GM12878 (cell line): ENCODE measurements around the gene CHST8. TPM values are rescaled to one million over a fixed set of nuclear protein-coding genes. Genes with fewer than 3 reads are reported as not detected.

Experiments used
- ATAC-seq: fragments of 200-7000 bp; cut with Tn5 transposase; 3 replicates; pipeline ENCODE4 v1.9.1; 2020; ENCODE audit warnings: mild to moderate bottlenecking, moderate library complexity
- BruUV-seq: library from RNA; stranded (reverse); fragments of 400-500 nt; replicated peaks from 2 replicates; lab custom pipeline; 2021; lab: Mats Ljungman, UMichigan
- CTCF ChIA-PET: fragments of 300-600 bp; sonication (Branson Sonifier 250); formaldehyde crosslinking; extraction: SDS; loops from one replicate; lab custom pipeline; 2021; ENCODE audit warnings: inconsistent platforms; lab: Yijun Ruan, JAX
- POLR2A ChIA-PET: fragments of 350-600 bp; formaldehyde crosslinking; extraction: SDS; loops from one replicate; lab custom pipeline; 2021; ENCODE audit warnings: inconsistent platforms; lab: Charles Lee
- RAD21 ChIA-PET: fragments of 300-600 bp; sonication (Branson Sonifier 250); formaldehyde crosslinking; loops from one replicate; lab custom pipeline; 2023; ENCODE audit warnings: antibody characterized with exemption; ENCODE audit not compliant: unreplicated experiment; lab: Charles Lee
- SMC1A ChIA-PET: fragments of 300-600 bp; sonication (Branson Sonifier 250); formaldehyde crosslinking; loops from one replicate; lab custom pipeline; 2023; ENCODE audit not compliant: unreplicated experiment, uncharacterized antibody; lab: Charles Lee
- DNase-seq: peaks from one replicate; pipeline ENCODE4 v3.0.0-alpha.2; 2011; ENCODE audit warnings: low read depth, low spot score
- FAIRE-seq: peaks from 3 replicates; lab custom pipeline; 2011; peaks lifted over from hg19 to GRCh38; lab: Jason Lieb, UNC
- H2AFZ ChIP-seq: 2 replicates; pipeline ENCODE4 v1.6.0; 2011; ENCODE audit warnings: low read depth, low read length, control low read depth; ENCODE audit not compliant: control insufficient read depth
- H3K27ac ChIP-seq: 2 replicates; pipeline ENCODE4 v1.5.1; 2011; ENCODE audit warnings: control low read depth; ENCODE audit not compliant: control insufficient read depth, insufficient read depth
- H3K27me3 ChIP-seq, 2 experiments: replicated peaks in 1 of 2; 2 replicates each; pipeline versions ENCODE4 v1.6.0 to v1.6.1; 2011; ENCODE audit warnings: low read length in 1 of 2; ENCODE audit not compliant: control insufficient read depth in 2 of 2, insufficient read depth in 2 of 2
- H3K36me3 ChIP-seq, 2 experiments: 2 replicates each; pipeline ENCODE4 v1.5.1; 2011; ENCODE audit warnings: low read length in 1 of 2; ENCODE audit not compliant: control insufficient read depth in 2 of 2, insufficient read depth in 2 of 2
- H3K4me1 ChIP-seq: 2 replicates; pipeline ENCODE4 v1.6.1; 2011; ENCODE audit warnings: mild to moderate bottlenecking, low read length, moderate library complexity, mixed read lengths; ENCODE audit not compliant: control insufficient read depth, insufficient read depth
- H3K4me2 ChIP-seq: 2 replicates; pipeline ENCODE4 v1.6.0; 2011; ENCODE audit warnings: control low read depth; ENCODE audit not compliant: control insufficient read depth, insufficient read depth
- H3K4me3 ChIP-seq: fragments of 200-600 bp; sonication (generic); 2 replicates; pipeline ENCODE4 v1.5.1; 2016
- H3K79me2 ChIP-seq: 2 replicates; pipeline ENCODE4 v1.6.0; 2011; ENCODE audit warnings: low read length; ENCODE audit not compliant: control insufficient read depth, insufficient read depth
- H3K9ac ChIP-seq: 2 replicates; pipeline ENCODE4 v1.8.0; 2011; ENCODE audit warnings: low read length, control low read depth, mixed read lengths; ENCODE audit not compliant: control insufficient read depth, insufficient read depth
- H3K9me3 ChIP-seq: replicated peaks from 3 replicates; pipeline ENCODE4 v1.5.1; 2011; ENCODE audit warnings: mild to moderate bottlenecking, low read length; ENCODE audit not compliant: control insufficient read depth, insufficient read depth
- H4K20me1 ChIP-seq: 2 replicates; pipeline ENCODE4 v1.6.0; 2011; ENCODE audit not compliant: control insufficient read depth, insufficient read depth
- CBX5 ChIP-seq: sonication (generic); IDR thresholded peaks from 2 replicates; pipeline ENCODE4 v1.6.1; 2016; ENCODE audit warnings: low read depth, moderate library complexity, mild to moderate bottlenecking, inconsistent platforms
- FOXM1 ChIP-seq: IDR thresholded peaks from 2 replicates; pipeline ENCODE4 v1.6.1; 2012; ENCODE audit warnings: low read depth, mild to moderate bottlenecking, inconsistent platforms, low read length, moderate library complexity
- HDAC2 ChIP-seq: fragments of 200-600 bp; sonication (generic); IDR thresholded peaks from 2 replicates; pipeline ENCODE4 v1.6.1; 2017
- IRF3 ChIP-seq: fragments of 450-650 bp; IDR thresholded peaks from 2 replicates; pipeline ENCODE4 v1.6.1; 2014; ENCODE audit warnings: mild to moderate bottlenecking
- IRF4 ChIP-seq: IDR thresholded peaks from 2 replicates; pipeline ENCODE4 v1.6.1; 2011; ENCODE audit warnings: low read depth, low read length
- KDM1A ChIP-seq: fragments of 200-600 bp; sonication (generic); IDR thresholded peaks from 2 replicates; pipeline ENCODE4 v1.6.1; 2016; ENCODE audit warnings: borderline replicate concordance
- NR2C2 ChIP-seq: IDR thresholded peaks from 2 replicates; pipeline ENCODE4 v1.6.1; 2011; ENCODE audit warnings: borderline replicate concordance, low read depth; ENCODE audit not compliant: control insufficient read depth, insufficient read length
- SUPT20H ChIP-seq: IDR thresholded peaks from 2 replicates; pipeline ENCODE4 v1.6.1; 2011; ENCODE audit warnings: low read depth, mild to moderate bottlenecking, low read length, moderate library complexity, borderline replicate concordance; ENCODE audit not compliant: control insufficient read depth
- SUZ12 ChIP-seq: fragments of 200-600 bp; sonication (generic); IDR thresholded peaks from one replicate; pipeline ENCODE4 v1.6.1; 2018; ENCODE audit warnings: antibody characterized with exemption, mild to moderate bottlenecking; ENCODE audit not compliant: unreplicated experiment
- ZZZ3 ChIP-seq: IDR thresholded peaks from 2 replicates; pipeline ENCODE4 v1.6.1; 2011; ENCODE audit warnings: low read depth; ENCODE audit not compliant: control insufficient read depth, insufficient read length
- WGBS: methylation state at CpG from one replicate; pipeline ENCODE4 v1.1.6; 2016; ENCODE audit warnings: low lambda C conversion rate; ENCODE audit not compliant: insufficient replicate concordance, insufficient coverage; ENCODE audit errors: missing lambda C conversion rate; 5-methylcytosine and 5-hydroxymethylcytosine counted together
- in situ Hi-C: fragments of 300-500 bp; cut with MboI; formaldehyde crosslinking; loops from 9 replicates; pipeline ENCODE4 v1.14.3; 2018; ENCODE audit warnings: mixed read lengths
- intact Hi-C: fragments of 100-400 bp; cut with micrococcal nuclease; formaldehyde crosslinking; loops from one replicate; pipeline ENCODE4 v1.14.2; 2022; ENCODE audit not compliant: unreplicated experiment
- polyA plus RNA-seq, 11 experiments: library from polyadenylated mRNA; depleted of rRNA in 4 of 11; unstranded in 6 of 11; stranded (reverse) in 5 of 11; fragments of >200 nt; fragmentation: Nextera tagmentation in 4 of 11; fragmentation: Illumina TruSeq in 1 of 11; extraction: Ambion mirVana in 4 of 11; extraction: Trizol in 1 of 11; gene quantifications; 1 replicate in 1 of 11; 2 replicates in 10 of 11; pipeline versions ENCODE4 v1.2.1 to v1.2.3, GENCODE V29; 2011 to 2016; ENCODE audit warnings: inconsistent platforms in 2 of 11, missing spikeins in 2 of 11, low read depth in 1 of 11
- total RNA-seq, 4 experiments: library from RNA; depleted of rRNA in 3 of 4; stranded (reverse); fragments of >200 nt in 3 of 4; fragmentation: Illumina TruSeq in 1 of 4; extraction: Trizol in 1 of 4; gene quantifications; 2 replicates each; pipeline versions ENCODE4 v1.2.1 to v1.2.3, GENCODE V29; 2013 to 2021

The CHST8 gene
- total and polyA plus RNA-seq, 10 of the 15 experiments (the other 5 are each of a cell fraction or from before 2014, with no cell fraction given) = 0.06 TPM; not detected in 9

GRCh38 chr19:33616346-33616745, 5.4 kb upstream of the CHST8 start:
- no peaks in the 10 kb centered on the region for H4K20me1 ChIP-seq
- ChIA-PET SMC1A (no interaction called here), RAD21 (no interaction called here), CTCF (no interaction called here), POLR2A (no interaction called here)
- DNase-seq = no peak
- no peak for TF ChIP-seq IRF4
- no peak for TF ChIP-seq HDAC2
- TF ChIP-seq SUPT20H = no peak
- TF ChIP-seq CBX5 = no peak
- no peak for TF ChIP-seq SUZ12
- TF ChIP-seq FOXM1 = no peak
- no peak for TF ChIP-seq ZZZ3
- no peak for TF ChIP-seq IRF3
- no peak for TF ChIP-seq NR2C2
- no peak for TF ChIP-seq KDM1A
- no peak overlapping the region for H3K4me3 ChIP-seq
- H3K9ac ChIP-seq = no peak overlapping the region
- no peak for ATAC-seq
- H3K9me3 ChIP-seq = no peaks in the 10 kb centered on the region
- intact Hi-C loops = no loop called here
- no peak overlapping the region for H3K27ac ChIP-seq
- H3K4me1 ChIP-seq = no peaks in the 10 kb centered on the region
- no TSS peak for BruUV-seq
- no peaks in the 10 kb centered on the region; a peak in 1 of 4 replicates for H3K27me3 ChIP-seq
- no peaks in the 10 kb centered on the region for H3K36me3 ChIP-seq
- H3K4me2 ChIP-seq = no peak overlapping the region
- H3K79me2 ChIP-seq = no peaks in the 10 kb centered on the region
- H2AFZ ChIP-seq = no peak overlapping the region
- no peak for FAIRE-seq
- 23% methylated on average over 4 of the region's 4 CpGs for WGBS
- in situ Hi-C loops = no loop called here
